Endodermal cell (in vitro differentiated cells): Measurements from ENCODE around the gene CD207. TPM values are rescaled to one million over a fixed set of nuclear protein-coding genes. Genes with fewer than 3 reads are reported as not detected.

Source experiments
- DNase-seq: peaks from one replicate; pipeline ENCODE4 v3.0.0-alpha.2; 2017
- H3K27ac ChIP-seq: 2 replicates; pipeline ENCODE4 v1.5.1; 2013; ENCODE audit warnings: mild to moderate bottlenecking, low read depth, low read length, moderate library complexity
- H3K27me3 ChIP-seq: 2 replicates; pipeline ENCODE4 v1.6.1; 2013; ENCODE audit warnings: mild to moderate bottlenecking, low read length, moderate library complexity; ENCODE audit not compliant: insufficient read depth, control insufficient read depth, poor library complexity, severe bottlenecking
- H3K36me3 ChIP-seq: 2 replicates; pipeline ENCODE4 v1.7.0; 2013; ENCODE audit warnings: mild to moderate bottlenecking, low read length, moderate library complexity; ENCODE audit not compliant: control insufficient read depth, insufficient read depth
- H3K4me1 ChIP-seq: one replicate; pipeline ENCODE4 v1.7.0; 2013; ENCODE audit warnings: low read length; ENCODE audit not compliant: control insufficient read depth, insufficient read depth
- H3K4me3 ChIP-seq: 2 replicates; pipeline ENCODE4 v1.5.1; 2013; ENCODE audit warnings: mild to moderate bottlenecking, low read length, moderate library complexity
- H3K9ac ChIP-seq: 2 replicates; pipeline ENCODE4 v1.6.1; 2013; ENCODE audit warnings: mild to moderate bottlenecking, low read length, moderate library complexity; ENCODE audit not compliant: poor library complexity, severe bottlenecking; ENCODE audit errors: extremely low read depth
- H3K9me3 ChIP-seq: 2 replicates; pipeline ENCODE4 v1.6.1; 2013; ENCODE audit warnings: mild to moderate bottlenecking, low read length, moderate library complexity; ENCODE audit not compliant: control insufficient read depth
- H3K27ac Mint-ChIP-seq: 2 replicates; pipeline ENCODE4 v1.8.0; 2020; ENCODE audit warnings: mixed read lengths
- H3K27me3 Mint-ChIP-seq: 2 replicates; pipeline ENCODE4 v1.8.0; 2021; ENCODE audit warnings: mild to moderate bottlenecking, mixed read lengths; ENCODE audit not compliant: insufficient read depth
- H3K36me3 Mint-ChIP-seq: 2 replicates; pipeline ENCODE4 v1.8.0; 2020; ENCODE audit warnings: low read depth, mixed read lengths
- H3K4me1 Mint-ChIP-seq: 2 replicates; pipeline ENCODE4 v1.8.0; 2020; ENCODE audit warnings: mixed read lengths
- H3K4me3 Mint-ChIP-seq: 2 replicates; pipeline ENCODE4 v1.8.0; 2020; ENCODE audit warnings: mild to moderate bottlenecking, moderate library complexity, mixed read lengths
- H3K9me3 Mint-ChIP-seq: 2 replicates; pipeline ENCODE4 v1.8.0; 2020; ENCODE audit warnings: mild to moderate bottlenecking, mixed read lengths
- WGBS, 2 experiments: methylation state at CpG; one replicate each; pipeline versions ENCODE4 v1.1.5 to v1.1.7; 2013; ENCODE audit warnings: missing lambda C conversion rate in 2 of 2, mixed read lengths in 1 of 2; ENCODE audit not compliant: insufficient coverage in 1 of 2, insufficient read length in 1 of 2; 5-methylcytosine and 5-hydroxymethylcytosine counted together
- total RNA-seq, 2 donors: library from RNA; stranded (reverse); fragmentation: NEBNext Ultra II Directional in 1 of 2; extraction: Animal tissue kit (Norgen Biotek cat#: 25700) in 1 of 2; gene quantifications; 2 replicates in 1 of 2; 3 replicates in 1 of 2; pipeline ENCODE4 v1.2.1, GENCODE V29; 2021
- TF ChIP-seq, protein P1 (sequence below): fragments of 200-600 bp; sonication (generic); conservative IDR thresholded peaks from 2 replicates; pipeline ENCODE4 v1.5.0; 2021; ENCODE audit warnings: antibody characterized with exemption, mild to moderate bottlenecking

The CD207 gene
- total RNA-seq, 2 donors from 2014 or later: not detected

DNA sequence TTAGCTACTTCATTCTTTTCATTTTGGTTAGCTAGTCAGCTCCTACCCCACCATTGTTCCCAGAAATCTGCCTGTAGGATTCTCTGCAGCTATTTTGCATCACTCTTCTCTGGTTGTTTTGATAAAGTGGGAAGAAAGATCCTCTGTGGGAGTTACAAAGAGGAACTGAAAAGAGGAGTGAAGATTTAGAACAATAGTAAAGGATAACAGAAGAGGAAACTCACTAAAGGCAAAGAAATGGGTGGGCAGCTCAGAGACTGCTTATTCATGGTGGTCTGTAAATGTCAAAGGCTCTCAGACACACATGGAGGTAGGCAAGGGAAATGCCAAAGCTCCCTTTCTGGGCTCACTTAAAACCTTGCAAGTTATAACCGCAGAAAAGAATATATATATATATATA is 17.2 kb upstream of the CD207 start:
- H3K9me3 ChIP-seq: no peaks in the 10 kb centered on the region
- H3K9me3 Mint-ChIP-seq: no peaks in the 10 kb centered on the region

GRCh38 chr2:70851704-70852103 is 16.1 kb upstream of the CD207 start:
- TF ChIP-seq, protein P1, sequence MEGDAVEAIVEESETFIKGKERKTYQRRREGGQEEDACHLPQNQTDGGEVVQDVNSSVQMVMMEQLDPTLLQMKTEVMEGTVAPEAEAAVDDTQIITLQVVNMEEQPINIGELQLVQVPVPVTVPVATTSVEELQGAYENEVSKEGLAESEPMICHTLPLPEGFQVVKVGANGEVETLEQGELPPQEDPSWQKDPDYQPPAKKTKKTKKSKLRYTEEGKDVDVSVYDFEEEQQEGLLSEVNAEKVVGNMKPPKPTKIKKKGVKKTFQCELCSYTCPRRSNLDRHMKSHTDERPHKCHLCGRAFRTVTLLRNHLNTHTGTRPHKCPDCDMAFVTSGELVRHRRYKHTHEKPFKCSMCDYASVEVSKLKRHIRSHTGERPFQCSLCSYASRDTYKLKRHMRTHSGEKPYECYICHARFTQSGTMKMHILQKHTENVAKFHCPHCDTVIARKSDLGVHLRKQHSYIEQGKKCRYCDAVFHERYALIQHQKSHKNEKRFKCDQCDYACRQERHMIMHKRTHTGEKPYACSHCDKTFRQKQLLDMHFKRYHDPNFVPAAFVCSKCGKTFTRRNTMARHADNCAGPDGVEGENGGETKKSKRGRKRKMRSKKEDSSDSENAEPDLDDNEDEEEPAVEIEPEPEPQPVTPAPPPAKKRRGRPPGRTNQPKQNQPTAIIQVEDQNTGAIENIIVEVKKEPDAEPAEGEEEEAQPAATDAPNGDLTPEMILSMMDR: no peak
- H3K27ac Mint-ChIP-seq: no peak overlapping the region
- Histone ChIP-seq H3K9ac (no peak overlapping the region), H3K27me3 (no peaks in the 10 kb centered on the region), H3K27ac (no peak overlapping the region), H3K36me3 (no peaks in the 10 kb centered on the region), H3K4me1 (peaks cover 3% of the 10 kb centered on the region), H3K4me3 (no peak overlapping the region), H3K9me3 (no peaks in the 10 kb centered on the region)
- H3K36me3 Mint-ChIP-seq: no peaks in the 10 kb centered on the region
- H3K27me3 Mint-ChIP-seq: peaks cover 33% of the 10 kb centered on the region
- peaks cover 2% of the 10 kb centered on the region for H3K4me1 Mint-ChIP-seq
- 67 to 84% methylated on average over 1 to 4 of the region's 4 CpGs for WGBS, 2 experiments
- peaks cover under 1% of the 10 kb centered on the region for H3K9me3 Mint-ChIP-seq
- no peak overlapping the region for H3K4me3 Mint-ChIP-seq
- DNase-seq: no peak

More for the DNA sequence above, 17.2 kb upstream of the CD207 start:
- H3K27me3 Mint-ChIP-seq: peaks cover 32% of the 10 kb centered on the region
- H3K4me3 ChIP-seq: no peak overlapping the region
- no peaks in the 10 kb centered on the region for H3K36me3 ChIP-seq
- peaks cover 3% of the 10 kb centered on the region for H3K4me1 ChIP-seq
- no peak overlapping the region for H3K4me3 Mint-ChIP-seq
- peak; percentile 8 for DNase-seq
- no peaks in the 10 kb centered on the region for H3K36me3 Mint-ChIP-seq
- peaks cover 6% of the 10 kb centered on the region for H3K27me3 ChIP-seq
- no CpG with 5 or more reads among the region's 1 CpG for WGBS, 2 experiments
- no peak overlapping the region for H3K27ac ChIP-seq
- peaks cover 2% of the 10 kb centered on the region for H3K4me1 Mint-ChIP-seq
- TF ChIP-seq, protein P1: no peak
- no peak overlapping the region for H3K9ac ChIP-seq
- no peak overlapping the region for H3K27ac Mint-ChIP-seq

DNA sequence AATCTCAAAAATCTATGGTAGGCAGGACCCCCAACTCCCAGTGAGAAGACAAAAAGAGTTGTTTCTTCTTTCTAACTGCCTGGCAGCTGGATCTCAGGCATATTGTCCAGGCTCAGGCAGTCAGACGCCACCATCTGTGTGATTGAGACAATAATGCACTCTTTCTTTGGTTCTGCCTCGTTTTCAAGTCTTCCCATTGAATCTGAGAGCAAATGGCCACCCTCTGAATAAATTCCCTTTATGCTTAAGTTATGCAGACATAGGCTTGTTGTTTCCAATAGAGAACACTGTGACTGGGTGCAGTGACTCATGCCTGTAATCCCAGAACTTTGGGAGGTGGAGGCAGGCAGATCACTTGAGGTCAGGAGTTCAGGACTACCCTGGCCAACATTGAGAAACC is 15.3 kb upstream of the CD207 start:
- Histone ChIP-seq H3K27me3 (no peaks in the 10 kb centered on the region), H3K27ac (peak overlapping the region; percentile 78), H3K9me3 (no peaks in the 10 kb centered on the region), H3K36me3 (no peaks in the 10 kb centered on the region), H3K9ac (no peak overlapping the region), H3K4me3 (no peak overlapping the region), H3K4me1 (peaks cover 3% of the 10 kb centered on the region)
- H3K27ac Mint-ChIP-seq: no peak overlapping the region
- peak; percentile 15 for DNase-seq
- TF ChIP-seq, protein P1: no peak
- H3K36me3 Mint-ChIP-seq: no peaks in the 10 kb centered on the region
- WGBS, 2 experiments: 38 to 50% methylated on average over 1 to 2 of the region's 2 CpGs
- peaks cover 6% of the 10 kb centered on the region for H3K9me3 Mint-ChIP-seq
- peaks cover 36% of the 10 kb centered on the region for H3K27me3 Mint-ChIP-seq
- peaks cover 2% of the 10 kb centered on the region for H3K4me1 Mint-ChIP-seq
- H3K4me3 Mint-ChIP-seq: no peak overlapping the region
